Neural crest cell (in vitro differentiated cells): ENCODE data around the gene SUGP1. TPM values are rescaled to one million over a fixed set of nuclear protein-coding genes. Genes with fewer than 3 reads are reported as not detected.

Source experiments
- DNase-seq: peaks from one replicate; pipeline ENCODE4 v3.0.0; 2021; ENCODE audit warnings: low read depth, mixed read lengths, low spot score
- H3K27ac Mint-ChIP-seq: one replicate; pipeline ENCODE4 v1.8.0; 2021; ENCODE audit warnings: mild to moderate bottlenecking, mixed read lengths; ENCODE audit not compliant: unreplicated experiment
- H3K27me3 Mint-ChIP-seq: 2 replicates; pipeline ENCODE4 v1.8.0; 2021; ENCODE audit warnings: low read depth, mild to moderate bottlenecking, mixed read lengths
- H3K36me3 Mint-ChIP-seq: 2 replicates; pipeline ENCODE4 v1.8.0; 2021; ENCODE audit warnings: low read depth, mild to moderate bottlenecking, mixed read lengths
- H3K4me1 Mint-ChIP-seq: 2 replicates; pipeline ENCODE4 v1.8.0; 2021; ENCODE audit warnings: mixed read lengths
- H3K4me3 Mint-ChIP-seq: one replicate; pipeline ENCODE4 v1.8.0; 2021; ENCODE audit warnings: mild to moderate bottlenecking, mixed read lengths
- H3K9me3 Mint-ChIP-seq: 2 replicates; pipeline ENCODE4 v1.8.0; 2021; ENCODE audit warnings: mixed read lengths
- total RNA-seq: library from RNA; stranded (reverse); gene quantifications from 2 replicates; pipeline ENCODE4 v1.2.1, GENCODE V29; 2021
- TF ChIP-seq, protein P1 (sequence below): fragments of 200-600 bp; sonication (generic); conservative IDR thresholded peaks from 2 replicates; pipeline ENCODE4 v1.5.0; 2021; ENCODE audit warnings: antibody characterized with exemption, mild to moderate bottlenecking

SUGP1 gene
- total RNA-seq, 1 donor from 2014 or later, result 101 TPM

DNA sequence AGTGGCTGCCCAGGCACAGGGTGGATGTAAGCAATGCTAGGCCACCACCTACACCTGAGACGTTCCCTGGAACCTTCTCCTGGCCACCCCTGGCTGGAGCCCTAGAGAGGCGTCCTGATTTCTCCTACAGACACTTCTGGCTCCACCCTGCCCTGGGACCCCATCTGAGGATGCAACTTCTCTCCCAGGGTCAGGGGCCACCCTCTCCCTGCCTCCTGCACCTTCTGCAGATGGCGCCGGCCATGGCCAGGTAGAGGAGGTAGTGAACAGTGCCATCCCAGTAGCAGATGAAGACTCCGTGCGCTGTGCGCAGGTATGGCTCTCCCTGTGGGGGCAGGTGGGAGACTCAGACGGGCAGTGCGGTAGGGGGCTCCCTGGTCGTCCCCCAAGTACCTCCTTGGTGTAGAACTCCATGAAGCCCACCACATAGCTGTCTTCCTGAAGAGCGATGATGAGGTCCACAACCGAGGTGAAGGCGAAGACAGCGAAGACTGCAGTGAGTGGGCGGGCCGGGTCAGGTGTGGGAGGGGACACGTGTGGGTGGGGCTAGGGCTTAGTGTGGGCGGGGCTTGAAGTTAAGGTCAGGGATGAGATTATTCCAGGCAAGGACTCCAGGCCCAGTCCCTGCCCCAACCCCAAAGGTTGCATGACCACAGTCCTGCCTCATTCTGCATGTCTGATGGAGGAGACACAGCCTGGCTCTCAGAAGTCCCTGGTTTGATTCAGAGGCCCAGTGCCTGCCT is 50.2 kb downstream of the SUGP1 start:
- Mint-ChIP-seq H3K36me3 (no peaks in the 10 kb centered on the region), H3K4me1 (peaks cover 8% of the 10 kb centered on the region), H3K9me3 (no peaks in the 10 kb centered on the region), H3K27ac (no peak overlapping the region), H3K27me3 (peaks cover 8% of the 10 kb centered on the region), H3K4me3 (no peak overlapping the region)
- DNase-seq, result no peak
- TF ChIP-seq, protein P1, sequence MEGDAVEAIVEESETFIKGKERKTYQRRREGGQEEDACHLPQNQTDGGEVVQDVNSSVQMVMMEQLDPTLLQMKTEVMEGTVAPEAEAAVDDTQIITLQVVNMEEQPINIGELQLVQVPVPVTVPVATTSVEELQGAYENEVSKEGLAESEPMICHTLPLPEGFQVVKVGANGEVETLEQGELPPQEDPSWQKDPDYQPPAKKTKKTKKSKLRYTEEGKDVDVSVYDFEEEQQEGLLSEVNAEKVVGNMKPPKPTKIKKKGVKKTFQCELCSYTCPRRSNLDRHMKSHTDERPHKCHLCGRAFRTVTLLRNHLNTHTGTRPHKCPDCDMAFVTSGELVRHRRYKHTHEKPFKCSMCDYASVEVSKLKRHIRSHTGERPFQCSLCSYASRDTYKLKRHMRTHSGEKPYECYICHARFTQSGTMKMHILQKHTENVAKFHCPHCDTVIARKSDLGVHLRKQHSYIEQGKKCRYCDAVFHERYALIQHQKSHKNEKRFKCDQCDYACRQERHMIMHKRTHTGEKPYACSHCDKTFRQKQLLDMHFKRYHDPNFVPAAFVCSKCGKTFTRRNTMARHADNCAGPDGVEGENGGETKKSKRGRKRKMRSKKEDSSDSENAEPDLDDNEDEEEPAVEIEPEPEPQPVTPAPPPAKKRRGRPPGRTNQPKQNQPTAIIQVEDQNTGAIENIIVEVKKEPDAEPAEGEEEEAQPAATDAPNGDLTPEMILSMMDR, result no peak

DNA sequence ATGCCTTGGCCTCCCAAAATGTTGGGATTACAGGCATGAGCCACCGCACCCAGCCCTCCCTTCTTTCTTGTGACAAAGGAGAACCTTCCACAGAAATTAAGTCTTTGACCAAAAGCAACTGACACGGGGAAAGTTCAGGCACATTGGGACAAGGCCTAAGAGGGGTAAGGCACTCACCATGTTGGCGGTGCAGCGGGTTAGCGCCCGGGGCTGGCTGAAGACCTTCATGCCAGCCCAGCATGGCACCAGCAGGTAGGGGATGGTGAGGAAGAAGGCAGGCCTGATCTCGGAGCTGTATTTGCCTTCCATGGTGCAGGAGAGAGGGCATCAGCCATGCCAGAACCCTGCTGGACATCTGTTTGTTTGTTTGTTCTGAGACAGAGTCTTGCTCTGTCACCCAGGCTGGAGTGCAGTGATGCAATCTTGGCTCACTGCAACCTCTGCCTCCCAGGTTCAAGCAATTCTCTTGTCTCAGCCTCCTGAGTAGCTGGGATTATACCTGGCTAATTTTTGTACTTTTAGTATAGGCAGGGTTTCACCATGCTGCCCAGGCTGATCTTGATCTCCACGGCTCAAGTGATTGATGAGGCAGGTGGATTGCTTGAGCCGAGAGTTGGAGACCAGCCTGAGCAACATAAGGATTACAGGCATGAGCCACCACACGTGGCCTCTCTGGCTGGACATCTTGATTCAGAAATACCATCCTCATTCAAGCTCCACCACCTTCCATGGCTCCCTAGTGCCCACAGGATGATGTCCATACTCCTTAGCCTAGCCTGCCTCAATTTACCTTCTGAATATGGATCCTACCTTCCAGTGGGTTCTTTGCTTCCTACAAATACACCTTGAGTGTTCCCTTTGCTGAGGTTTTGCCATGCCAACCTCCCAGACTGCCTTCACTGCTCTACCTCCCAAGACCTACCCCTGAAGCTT is 51.6 kb downstream of the SUGP1 start:
- Mint-ChIP-seq H3K27ac (peak overlapping the region; percentile 28), H3K9me3 (no peaks in the 10 kb centered on the region), H3K36me3 (no peaks in the 10 kb centered on the region), H3K4me3 (no peak overlapping the region), H3K27me3 (peaks cover 21% of the 10 kb centered on the region), H3K4me1 (peaks cover 8% of the 10 kb centered on the region)
- DNase-seq, result no peak
- TF ChIP-seq, protein P1, result no peak

DNA sequence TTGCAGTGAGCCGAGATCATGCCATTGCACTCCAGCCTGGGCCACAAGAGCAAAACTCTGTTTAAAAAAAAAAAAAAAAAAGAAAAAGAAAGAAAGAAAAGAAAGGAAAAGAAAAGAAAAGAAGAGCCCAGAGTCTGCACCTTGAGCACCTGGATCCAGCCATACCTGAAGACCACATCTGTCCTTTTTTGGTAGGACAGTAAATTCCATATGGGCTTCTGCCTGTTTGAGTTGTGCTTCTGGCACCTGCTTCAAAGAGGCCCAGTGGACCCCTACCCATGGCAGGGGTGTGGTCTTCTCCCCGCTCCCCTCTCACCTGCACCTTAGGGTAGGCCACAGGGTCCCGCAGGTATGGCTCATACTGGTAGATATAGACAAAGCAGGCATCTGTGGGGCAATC is 53.0 kb downstream of the SUGP1 start:
- H3K27ac Mint-ChIP-seq, result no peak overlapping the region
- TF ChIP-seq, protein P1, result no peak
- peaks cover 35% of the 10 kb centered on the region for H3K27me3 Mint-ChIP-seq
- no peak for DNase-seq
- no peaks in the 10 kb centered on the region for H3K9me3 Mint-ChIP-seq
- peaks cover 4% of the 10 kb centered on the region for H3K4me1 Mint-ChIP-seq
- H3K4me3 Mint-ChIP-seq, result no peak overlapping the region
- no peaks in the 10 kb centered on the region for H3K36me3 Mint-ChIP-seq

DNA sequence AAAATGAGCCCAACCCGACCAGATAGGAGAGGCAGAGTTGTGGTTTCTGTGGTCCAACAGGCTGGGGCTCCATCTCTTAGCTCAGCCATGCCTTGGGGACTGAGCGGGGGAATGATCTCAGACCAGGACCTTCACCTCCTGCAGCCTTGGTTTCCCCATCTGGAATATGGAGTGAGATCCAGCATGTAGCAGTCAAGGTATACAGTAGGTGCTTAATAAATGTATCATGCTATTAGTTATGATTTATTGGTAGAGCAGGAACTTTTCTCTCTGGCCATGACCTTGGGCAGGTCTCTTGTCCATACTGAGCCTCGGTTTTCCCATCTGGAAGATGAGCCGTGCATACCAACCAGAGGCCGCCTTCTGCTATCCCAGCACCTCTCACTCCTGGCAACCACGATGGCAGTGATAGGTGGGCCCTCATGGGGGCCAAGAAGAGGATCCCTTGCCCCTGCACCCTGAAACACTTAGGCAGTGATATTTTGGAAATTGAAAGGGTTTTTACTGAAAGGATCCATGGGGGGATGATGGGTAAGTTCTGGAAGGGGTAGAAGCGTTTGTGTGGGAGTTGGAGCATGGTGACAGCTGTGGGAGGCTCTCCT is 56.3 kb downstream of the SUGP1 start:
- no peak for DNase-seq
- Mint-ChIP-seq H3K4me3 (no peak overlapping the region), H3K4me1 (peaks cover 13% of the 10 kb centered on the region), H3K27ac (no peak overlapping the region), H3K36me3 (no peaks in the 10 kb centered on the region), H3K27me3 (peaks cover 63% of the 10 kb centered on the region), H3K9me3 (peaks cover 5% of the 10 kb centered on the region)
- TF ChIP-seq, protein P1, result no peak

DNA sequence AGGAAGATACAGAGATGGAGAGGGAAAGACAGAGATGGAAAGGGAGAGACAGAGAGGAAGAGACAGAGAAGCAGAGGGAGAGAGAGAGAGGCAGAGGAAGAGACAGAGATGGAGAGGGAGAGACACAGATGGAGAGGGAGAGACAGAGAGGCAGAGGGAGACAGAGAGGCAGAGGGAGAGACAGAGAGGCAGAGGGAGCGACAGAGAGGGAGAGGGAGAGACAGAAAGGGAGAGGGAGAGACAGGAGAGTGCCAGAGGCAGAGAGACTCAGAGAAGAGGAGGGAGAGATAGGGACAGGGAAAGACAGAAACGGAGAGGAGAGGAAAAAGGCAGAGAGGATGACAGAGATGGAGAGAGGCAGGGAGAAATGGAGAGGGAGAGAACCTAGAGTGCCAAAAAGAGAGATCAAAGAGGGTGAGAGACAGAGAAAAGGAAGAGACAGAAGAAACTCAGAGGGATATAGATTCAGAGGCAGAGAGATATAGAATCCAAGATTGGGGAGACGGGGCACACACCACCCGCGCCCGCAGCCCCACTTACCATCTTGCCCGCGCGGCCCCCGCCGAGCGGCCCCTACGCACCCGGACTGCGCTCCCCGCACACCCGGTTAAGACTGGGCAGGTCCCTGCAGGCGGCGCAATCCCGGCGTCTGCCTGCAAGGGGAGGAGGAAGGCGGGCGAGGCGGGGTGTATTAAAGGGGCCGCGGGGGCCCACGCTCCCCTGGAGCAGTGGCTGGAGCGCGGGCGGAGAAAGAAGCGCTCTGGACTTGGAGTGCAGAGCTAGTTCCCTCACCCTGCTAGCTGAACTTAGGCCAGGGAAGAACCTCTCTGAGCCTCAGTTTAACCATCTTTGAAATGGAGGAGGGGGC is 57.9 kb downstream of the SUGP1 start:
- H3K4me1 Mint-ChIP-seq, result peaks cover 13% of the 10 kb centered on the region
- no peak overlapping the region for H3K27ac Mint-ChIP-seq
- H3K36me3 Mint-ChIP-seq, result no peaks in the 10 kb centered on the region
- no peak for DNase-seq
- no peak overlapping the region for H3K4me3 Mint-ChIP-seq
- peaks cover 5% of the 10 kb centered on the region for H3K9me3 Mint-ChIP-seq
- peaks cover 66% of the 10 kb centered on the region for H3K27me3 Mint-ChIP-seq
- TF ChIP-seq, protein P1, result peak; percentile 12
